ENCODE results near the gene C2orf42.

- TF ChIP-seq SP1 (IDR thresholded peaks at IDR 0.05) (no peak), FOXA1 (IDR thresholded peaks at IDR 0.05) (no peak), CTCF (IDR thresholded peaks at IDR 0.05; ENCODE audit: low read depth, low read length, missing input control) (no peak), TAF1 (conservative IDR thresholded peaks at IDR 0.05) (no peak), MAX (IDR thresholded peaks at IDR 0.05) (no peak), EGR1 (IDR thresholded peaks at IDR 0.05; ENCODE audit: low read depth in 2 of 2) (no peak), GABPA (IDR thresholded peaks at IDR 0.05 in 1 of 2, conservative IDR thresholded peaks at IDR 0.05 in 1 of 2) (no peak), REST (IDR thresholded peaks at IDR 0.05) (no peak), RAD21 (IDR thresholded peaks at IDR 0.05) (no peak), ZBTB33 (IDR thresholded peaks at IDR 0.05) (no peak)
Measured at GRCh38 chr2:70116936-70117552, 73.8 kb downstream of the C2orf42 start.

Data from liver (tissue), 3 donors.